ENCODE measurements around the gene POP4.

The POP4 gene

DNA sequence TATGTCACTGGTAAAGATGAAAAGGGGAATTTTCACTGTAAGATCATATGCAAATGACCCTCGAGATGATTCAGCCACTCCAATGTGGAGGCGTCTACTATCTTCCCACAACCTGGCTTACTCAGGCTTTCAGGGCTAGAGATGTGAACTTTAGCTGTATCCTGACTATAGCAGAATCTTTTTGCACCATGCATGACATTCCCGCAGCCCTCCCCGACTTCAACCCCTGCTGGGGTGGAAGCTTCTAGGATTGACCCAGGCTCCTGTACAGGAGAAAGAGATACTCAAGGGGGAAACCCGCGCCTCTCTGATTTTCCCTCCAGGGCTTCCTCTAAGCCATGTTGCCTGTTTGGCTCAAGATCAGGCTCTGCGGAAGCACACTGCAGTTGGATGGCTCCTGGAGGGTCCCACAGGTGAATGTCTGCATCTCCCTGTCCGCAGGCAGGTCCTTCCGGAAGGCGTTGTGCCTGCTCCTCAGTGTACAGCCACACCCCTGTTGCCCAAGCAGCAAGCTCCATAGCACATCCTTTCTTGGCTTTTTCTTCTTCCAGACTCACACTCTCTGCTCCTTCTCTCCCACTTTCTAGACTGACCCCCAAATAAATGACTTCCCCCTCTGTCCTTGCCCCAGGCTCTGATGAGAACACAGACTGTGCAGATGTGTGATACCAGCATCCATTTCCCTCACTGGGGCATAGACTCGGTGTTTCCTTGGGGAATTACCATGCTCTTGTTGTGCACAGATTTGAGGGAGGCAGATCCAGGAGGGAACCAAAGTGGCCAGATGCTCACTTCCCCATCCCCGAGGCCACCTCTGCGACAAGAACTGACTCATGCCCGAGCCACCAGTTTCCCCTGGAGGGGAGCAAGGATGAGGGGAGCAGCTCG lies 29.1 kb upstream of the POP4 start:
- DNase-seq, result peak; percentile 48 to 73 (median 63)

DNA sequence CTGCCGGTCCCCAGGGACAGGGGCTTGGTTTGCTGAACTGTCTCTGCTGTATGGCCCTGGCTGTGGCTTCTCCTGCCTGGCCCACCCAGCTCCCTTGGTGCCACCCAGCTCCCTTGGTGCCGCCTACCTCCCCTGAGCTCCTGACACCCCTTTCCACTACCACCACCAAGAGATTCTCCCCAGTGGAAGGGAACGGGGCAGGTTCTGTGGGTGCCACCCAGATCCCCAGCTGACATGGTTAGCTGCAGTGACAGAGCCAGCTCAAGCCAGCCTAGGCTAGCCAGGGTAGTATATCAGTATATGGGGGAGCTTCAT lies 28.5 kb upstream of the POP4 start:
- DNase-seq, result no peak

DNA sequence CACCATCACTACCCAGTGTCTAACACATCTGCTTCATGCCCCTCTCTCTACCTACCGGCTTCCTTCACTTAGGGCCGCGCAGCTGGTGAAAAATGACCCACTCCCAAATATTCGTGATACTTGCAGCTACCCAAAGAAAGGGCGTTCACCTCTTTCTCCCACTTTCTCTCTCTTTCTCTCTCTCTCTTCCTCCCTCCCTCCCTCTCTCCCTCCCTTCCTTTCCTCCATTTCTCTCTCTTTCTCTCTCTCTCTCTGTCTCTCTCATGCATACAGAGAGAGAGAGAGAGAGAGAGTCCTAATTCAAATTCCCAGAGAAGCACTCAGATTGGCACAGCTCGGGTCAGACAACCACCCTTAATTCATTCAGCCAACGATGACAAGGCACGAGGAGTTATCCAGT lies 27.7 kb upstream of the POP4 start:
- no peak for DNase-seq

DNA sequence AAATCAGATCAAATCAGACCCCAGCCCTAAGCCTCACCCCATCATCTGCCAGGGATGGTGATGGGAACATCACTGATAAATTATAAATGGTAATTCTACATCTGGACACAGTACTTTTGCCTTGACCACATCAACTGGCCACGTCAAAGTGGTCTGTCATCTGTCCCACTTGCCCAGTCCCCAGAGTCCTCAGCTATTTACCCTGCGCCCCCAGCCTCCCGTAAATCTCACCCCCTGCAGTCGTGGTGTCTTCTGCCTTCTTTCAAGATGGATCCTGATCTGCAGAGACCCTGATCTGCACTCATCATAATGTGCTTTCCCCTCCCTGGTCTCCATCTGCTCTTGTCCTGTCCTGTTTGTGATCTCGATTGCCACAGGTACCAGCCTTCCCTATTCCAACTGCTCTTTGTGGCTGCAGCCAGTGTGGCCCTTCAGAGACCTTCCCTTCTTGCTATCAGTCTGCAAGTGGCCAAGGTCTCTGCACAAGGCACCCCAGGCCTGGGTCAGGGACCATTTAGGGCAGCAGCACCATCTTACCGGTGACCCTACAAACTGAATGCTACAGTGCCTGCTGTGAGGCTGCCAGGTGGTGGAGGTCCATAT lies 26.7 kb upstream of the POP4 start:
- no peak for DNase-seq

DNA sequence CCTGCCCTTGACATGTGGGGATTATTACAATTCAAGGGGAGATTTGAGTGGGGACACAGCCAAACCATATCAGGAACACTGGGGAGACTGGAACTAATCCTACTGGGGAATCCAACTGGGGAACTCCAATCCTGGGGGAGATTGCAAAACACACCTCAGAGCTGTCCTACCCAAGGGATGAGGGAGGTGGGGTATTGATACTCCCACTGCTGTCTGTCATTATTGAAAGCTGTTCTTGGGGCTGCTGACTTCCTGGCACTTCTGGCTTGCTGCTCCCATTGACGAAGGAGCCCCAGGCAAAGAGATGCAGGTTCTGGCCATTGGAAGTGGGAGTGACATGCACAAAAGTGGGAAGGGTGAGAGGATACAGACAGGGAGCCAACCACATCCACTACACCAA lies 24.7 kb upstream of the POP4 start:
- DNase-seq, result no peak

DNA sequence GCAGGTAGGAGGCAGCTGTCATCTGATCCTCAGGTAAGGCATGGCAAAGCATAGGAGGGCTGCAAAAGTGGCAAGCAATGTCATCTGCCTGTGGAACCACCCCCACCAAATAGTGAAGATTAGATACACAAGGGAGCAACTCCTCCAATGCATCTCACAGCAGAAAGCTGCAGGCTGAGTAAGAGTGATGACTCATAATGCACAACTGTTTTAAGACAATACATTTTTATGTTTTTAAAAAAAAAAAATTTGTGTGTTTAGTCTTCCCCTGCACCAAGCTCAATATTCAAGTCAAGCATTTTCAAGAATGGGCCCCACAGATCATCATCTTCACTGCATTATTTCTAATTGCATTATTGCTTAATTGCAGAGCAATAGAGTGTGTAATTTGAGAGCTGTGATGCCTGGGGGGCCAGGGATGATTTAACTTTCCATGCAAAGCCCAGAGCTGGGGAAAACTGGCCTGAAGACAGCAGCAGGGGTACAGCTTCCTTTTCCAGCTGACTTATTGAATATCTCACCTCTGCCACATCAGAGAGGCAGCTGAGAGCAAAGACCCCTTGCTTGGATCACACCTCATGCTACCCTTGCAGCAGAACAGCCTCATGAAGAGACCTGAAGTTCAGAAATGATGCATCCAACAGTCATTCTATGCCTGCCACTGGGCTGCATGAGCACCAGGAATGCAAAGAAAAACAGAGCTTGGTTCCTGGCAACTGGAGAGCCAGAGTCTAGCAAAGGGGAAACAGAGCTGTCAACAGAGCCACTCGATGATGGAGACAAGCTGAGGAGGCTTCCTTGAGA lies 22.7 kb upstream of the POP4 start:
- no peak for DNase-seq

DNA sequence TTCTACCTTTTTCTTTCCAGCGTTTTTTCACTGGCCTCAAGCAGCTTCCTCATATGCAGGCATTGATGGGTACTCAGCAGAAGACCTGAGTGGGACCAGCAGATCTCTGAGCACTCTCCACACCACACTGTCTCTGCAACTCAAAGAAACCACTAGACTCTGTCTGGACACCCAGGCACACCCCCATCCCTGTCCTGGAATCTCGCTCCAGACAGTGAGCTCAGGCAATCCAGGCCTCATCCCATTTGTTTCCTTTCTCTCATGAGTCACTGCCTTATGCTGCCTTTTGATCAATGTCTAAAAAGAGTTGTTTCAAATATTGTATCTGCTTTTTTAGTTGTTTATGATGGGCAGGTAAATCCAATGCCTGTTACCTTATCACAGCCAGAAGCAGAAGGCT lies 19.7 kb upstream of the POP4 start:
- no peak for DNase-seq

DNA sequence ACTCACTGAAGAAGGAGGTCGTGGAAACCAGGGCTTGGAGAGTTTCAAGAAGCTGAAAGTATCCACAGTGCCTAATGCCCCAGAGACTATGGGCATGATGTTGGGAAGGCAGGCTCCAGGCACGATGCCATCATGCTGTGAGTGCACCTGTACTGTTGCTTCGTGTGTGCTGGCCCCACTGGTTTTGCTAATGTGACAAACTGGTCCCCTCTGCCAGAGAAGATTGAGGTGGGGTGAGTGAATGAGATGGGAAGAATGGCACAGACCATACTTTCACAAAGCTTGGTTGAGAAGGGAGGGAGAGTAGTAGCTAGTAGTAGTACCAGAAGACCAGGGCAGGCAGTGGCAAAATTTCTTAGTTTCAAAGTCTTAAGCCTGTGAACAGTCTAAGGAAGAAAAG lies 19.0 kb upstream of the POP4 start:
- no peak for DNase-seq

DNA sequence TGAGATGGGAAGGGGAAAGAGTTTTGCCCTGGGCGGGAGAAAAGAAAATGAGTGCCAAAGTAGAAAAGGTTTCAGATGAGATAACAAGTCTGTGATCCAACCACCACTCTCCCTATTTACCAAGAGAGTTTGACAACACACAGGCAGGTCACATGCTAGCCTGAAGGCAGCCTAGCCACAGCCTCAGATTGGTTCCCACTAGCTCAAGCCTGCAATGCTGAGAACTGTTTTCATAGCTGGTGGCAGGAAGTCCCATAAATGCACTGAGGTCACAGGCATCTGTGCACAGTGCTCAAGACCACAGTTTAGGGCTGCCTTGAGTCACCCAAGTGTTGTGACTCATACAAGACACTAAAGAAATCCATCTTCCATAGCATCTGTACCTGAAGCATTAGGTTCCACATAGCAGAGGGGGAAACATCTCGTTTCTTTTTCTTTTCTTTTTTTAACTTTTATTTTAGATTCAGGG lies 18.5 kb upstream of the POP4 start:
- DNase-seq, result peak in 2 of 4 experiments; percentile 29 to 38

DNA sequence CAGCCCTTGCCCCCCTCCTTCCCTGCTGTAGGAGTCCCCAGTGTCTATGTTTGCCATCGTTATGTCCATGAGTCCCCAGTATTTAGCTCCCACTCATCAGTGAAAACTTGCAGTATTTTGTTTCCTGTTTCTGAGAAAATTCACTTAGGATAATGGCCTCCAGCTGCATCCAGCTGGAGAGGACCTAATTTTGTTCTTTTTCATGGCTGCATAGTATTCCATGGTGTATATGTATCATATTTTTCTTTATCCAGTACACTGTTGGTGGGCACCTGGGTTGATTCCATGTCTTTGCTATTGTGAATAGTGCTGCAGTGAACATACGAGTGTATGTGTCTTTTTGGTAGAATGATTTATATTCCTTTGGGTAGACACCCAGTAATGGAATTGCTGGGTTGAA lies 18.0 kb upstream of the POP4 start:
- no peak for DNase-seq

DNA sequence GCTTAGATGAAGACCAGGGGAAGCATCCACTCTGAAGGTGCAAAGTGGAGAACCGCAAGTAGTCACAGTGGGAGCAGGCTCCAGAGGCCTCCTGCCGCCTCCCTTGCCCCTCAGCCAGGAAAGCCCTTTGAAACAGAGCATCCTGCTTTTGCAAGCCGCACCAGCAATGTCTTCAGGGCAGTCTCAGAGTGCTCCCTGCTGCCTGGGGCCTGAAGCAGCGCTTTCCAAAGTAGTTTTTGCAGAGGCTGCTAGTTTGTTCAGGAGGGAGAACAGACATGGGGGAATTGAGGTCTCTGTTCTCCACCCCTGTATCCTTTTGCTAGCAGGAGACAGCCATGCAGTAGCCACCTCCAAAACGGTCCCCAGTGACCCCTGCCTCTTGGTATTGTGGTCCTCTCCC lies 15.8 kb upstream of the POP4 start:
- no peak for DNase-seq

DNA sequence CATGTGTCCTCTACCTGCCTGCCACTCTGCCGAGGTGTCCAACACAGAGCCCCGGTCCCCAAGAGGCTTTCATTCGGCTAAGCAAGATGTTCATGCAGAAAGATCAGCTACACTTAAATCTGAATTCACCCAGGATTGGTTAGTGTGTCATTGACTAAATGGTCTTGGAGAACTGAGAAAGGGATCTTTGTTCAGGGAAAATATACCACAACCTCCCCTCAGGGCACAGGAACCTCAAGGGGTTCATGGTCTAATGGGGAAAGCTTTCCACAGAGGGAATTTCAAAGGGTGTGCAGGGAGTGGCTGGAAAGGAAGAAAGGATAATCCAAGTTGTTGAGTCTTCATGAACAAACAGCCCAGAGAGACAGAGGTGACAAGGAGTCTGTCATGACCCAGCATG lies 14.4 kb upstream of the POP4 start:
- DNase-seq, result no peak

DNA sequence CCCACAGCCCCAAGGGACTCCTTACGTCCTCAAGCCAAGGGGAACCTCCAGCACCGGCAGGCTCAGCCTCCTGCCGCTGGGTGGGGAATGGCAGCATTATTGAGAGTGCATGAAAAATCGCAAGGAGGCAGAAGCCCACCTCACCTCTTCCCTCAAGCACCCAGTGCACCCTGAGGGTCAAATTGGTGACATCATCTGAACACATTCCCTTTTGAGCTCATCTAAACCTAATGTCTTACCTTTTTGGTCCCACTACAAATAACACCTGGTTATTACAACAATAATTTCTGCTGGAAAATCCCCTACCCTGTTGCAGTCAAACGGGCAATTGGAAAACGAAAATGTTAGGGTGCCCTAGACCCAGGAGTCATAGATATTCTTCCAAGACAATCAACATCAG lies 12.2 kb upstream of the POP4 start:
- no peak for DNase-seq

DNA sequence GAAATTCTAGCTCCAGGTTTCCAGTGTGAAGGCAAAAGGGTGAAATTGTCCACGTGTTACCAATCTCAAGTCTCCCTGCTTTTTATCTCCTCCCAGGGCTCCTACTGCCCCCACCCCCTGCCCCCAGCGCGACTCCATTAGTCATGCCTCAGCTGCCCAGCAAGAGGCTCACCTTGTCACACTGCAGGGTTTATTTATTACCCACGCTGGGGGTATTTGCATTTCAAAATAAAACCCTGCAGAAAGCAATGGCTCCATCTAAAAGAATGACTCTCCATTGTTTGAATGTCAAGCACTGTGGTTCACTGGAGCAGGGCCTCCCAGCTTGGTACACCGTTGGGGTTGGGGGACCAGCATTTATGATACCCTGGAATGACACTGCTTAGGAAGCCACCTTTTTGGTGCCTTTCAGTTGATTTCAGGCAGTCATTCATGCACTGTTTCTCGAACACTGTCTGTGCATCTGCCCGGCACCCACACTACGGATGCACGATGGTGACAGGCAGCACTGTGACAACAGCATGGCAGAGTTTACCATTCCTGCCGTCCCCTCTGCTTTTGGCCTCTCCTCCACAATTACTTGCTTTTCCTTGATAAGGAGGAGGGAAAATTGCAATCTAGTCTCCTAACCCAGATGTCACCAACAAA lies 9.9 kb upstream of the POP4 start:
- no peak for DNase-seq

DNA sequence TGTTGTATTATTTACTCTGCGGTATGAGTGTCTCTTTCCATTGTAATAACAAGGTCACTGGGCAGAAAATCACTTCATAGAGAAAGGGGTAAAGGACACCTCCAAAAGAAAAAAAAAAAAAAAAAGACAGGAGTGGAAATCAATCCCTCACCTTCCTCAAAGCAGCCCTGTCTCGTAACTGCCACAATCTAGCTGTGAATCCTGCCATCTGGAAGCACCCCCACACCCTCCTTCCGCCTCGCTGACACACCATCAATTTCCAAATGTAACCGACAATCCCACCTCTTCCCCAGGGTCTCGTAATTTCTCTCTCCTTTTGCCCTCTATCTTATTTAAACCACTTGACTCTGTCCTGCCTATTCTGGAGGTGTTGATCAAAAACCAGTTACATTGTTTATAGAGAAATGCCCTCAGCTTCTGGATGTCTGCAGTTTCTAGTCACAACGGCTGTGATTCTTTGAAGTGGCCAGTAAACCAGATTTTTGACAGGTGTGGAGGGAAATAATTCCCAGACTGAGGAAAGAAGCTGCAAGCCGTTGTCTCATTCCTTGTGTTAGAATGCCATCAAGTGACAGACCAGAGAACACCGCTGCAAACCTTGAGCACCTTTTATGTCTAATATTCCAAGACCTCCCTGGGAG lies 9.1 kb upstream of the POP4 start:
- DNase-seq, result peak; percentile 11 to 28 (median 20)

DNA sequence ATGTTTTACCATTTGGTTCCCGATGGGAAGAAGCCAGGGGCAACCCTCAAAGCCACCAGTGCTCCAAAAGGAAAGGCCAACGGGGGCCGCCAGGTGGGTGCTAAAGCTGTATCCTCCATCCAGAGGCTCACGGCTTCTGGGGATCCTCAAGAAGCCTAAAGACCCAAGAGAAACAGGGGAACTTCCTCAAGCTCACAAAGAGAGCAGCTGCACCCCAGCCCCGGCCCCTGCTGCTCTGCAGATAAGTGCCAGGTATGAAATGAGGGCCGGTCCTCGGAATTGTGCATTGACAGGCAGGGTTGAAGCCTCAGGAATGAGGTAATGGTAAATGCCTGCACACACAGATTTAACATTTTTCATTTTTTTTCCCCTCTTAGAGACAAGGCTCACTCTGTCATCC lies 8.0 kb upstream of the POP4 start:
- DNase-seq, result no peak

DNA sequence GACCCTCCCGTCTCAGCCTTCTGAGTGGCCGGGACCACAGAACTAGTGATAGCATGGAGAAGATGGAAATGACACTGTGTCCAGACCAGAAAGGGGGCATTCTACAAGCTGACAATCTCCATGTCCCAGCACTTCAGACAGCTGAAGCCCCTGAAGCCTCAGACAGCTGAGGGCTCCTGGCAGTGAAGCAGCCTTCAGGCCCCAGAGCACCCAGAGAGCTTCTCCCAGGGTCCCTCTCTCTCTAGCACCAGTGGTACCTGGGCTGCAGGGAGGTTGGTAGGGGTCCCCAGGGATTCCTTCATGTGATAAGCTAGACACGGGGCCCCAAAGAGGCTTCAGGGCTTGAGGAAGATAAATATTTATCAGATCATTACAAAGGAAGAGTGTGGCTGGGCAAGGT lies 7.6 kb upstream of the POP4 start:
- no peak for DNase-seq

DNA sequence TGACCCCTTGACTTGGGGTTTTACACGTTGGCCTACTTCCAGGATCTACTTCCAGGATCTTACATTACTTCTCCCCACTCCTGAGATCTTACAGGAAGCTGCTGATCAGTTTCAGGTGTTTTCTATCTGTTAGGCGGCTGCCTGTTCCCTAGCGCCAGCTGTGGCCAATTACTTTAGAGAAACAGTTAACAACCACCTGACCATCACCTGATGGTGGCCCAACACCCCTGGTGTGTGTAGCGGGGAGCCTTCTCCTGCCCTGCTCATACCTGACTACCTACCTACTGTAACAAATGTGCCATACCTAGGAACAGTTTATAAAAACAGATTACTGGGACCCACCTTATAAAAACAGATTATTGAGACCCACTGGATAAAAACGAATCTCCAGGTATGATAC lies 2.8 kb upstream of the POP4 start:
- no peak for DNase-seq

DNA sequence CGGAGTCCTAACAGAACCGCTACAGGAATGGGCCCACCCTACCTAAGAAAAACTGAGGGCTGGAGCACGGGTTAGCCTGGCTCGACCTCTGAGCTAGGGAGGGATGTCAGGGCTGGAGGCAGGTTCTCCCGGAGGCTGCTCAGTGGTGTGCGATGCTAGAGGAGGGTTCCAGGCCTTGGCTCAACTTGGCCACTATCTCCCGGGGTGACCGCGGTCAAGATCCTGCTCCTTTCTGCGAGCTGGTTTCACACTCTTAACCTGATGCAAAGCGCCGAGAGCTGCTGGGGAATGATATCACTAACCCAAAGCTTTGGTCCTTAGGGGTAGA lies 301 bp downstream of the POP4 start:
- DNase-seq, result no peak

DNA sequence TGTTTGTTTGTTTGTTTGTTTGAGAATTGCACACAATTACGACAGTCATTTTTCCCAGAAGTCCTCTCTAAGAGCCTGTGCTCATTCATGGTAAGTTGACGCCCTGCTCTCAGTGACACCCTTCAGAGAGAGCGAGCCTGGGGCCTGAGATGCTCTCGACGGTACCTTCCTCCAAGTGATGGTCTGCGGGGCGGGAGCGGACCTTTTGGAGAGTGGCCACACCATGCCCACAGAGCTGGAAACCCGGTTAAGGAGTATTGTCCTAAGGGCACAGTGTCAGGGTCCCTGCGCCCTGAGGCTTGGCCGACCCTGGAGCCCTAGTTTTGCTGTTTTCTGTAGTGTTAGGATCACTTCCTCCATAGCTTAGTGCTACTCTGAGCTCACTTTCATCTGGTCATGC lies 3.6 kb downstream of the POP4 start:
- DNase-seq, result no peak

DNA sequence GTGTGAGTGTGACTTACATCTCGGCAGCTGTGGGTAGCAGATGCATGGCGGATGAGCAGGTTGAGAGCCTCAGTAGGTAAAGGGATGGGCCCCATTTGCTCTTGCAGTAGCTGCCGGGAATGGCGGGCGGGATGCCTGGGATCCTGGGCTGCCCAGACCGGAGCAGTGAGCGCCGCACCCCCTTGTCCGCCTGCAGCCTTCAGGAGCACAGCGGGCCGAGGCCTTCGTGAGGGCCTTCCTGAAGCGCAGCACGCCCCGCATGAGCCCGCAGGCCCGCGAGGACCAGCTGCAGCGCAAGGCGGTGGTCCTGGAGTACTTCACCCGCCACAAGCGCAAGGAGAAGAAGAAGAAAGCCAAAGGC lies 4.1 kb downstream of the POP4 start:
- DNase-seq, result no peak

DNA sequence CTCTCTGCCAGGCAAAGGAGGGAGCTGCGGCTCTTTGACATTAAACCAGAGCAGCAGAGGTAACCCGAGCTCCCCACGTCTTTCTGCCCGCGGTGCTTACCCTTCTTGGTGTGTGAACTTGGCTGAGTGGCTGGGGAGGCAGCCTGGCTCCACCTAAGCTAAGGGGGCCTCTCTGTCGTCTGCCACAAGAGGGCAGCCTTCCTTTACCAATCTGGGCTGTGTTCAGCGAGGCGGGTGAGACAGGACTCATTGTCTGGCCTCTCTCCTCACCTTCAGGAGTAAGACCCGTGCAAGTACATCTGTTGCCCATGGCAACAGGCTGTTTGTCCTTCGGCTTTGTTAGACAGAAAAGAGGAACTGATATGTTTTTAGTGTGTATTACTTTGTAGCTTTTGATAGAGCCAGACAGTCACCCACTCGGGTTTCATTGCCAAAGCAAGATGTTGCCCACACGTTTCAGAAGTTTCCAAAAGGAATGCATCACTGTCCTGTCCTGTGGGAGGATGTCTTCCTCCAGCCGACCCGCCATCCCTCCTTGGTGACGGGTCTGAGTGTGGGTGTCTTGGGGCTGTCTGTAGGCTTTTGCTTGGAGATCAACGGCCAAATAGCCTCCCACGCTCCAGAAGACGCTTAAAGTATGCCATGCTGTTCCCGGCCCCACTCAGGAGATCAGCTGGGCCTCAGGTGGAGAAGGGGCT lies 4.6 kb downstream of the POP4 start:
- peak; percentile 79 to 88 (median 87) for DNase-seq
